Activated naive CD4-positive, alpha-beta T cell treated with anti-CD3 and anti-CD28 coated beads, Interleukin-2, amount 50 U/mL, for 72 hours (primary cell): ENCODE data around the gene E2F1. TPM values are rescaled to one million over a fixed set of nuclear protein-coding genes. Genes with fewer than 3 reads are reported as not detected.
"Not testable (repeated sequence)": the region's sequence is repeated elsewhere in the genome, so short reads cannot be mapped to it uniquely, and the experiment has no call there.

Experiments used
- ATAC-seq, 2 donors: fragments of 150-1000 bp; cut with Tn5 transposase; 2 replicates each; pipeline ENCODE4 v1.10.0; 2021; ENCODE audit warnings: mild to moderate bottlenecking in 2 of 2, moderate library complexity in 2 of 2
- DNase-seq, 2 donors: peaks; one replicate each; pipeline ENCODE4 v3.0.0; 2021 to 2022; ENCODE audit warnings: low spot score in 2 of 2
- H3K27ac Mint-ChIP-seq, 2 donors: one replicate each; pipeline ENCODE4 v1.8.0; 2022; ENCODE audit warnings: mild to moderate bottlenecking in 2 of 2, mixed read lengths in 2 of 2
- H3K36me3 Mint-ChIP-seq, 2 donors: one replicate each; pipeline ENCODE4 v1.8.0; 2022; ENCODE audit warnings: mixed read lengths in 2 of 2
- H3K9me3 Mint-ChIP-seq, 2 donors: one replicate each; pipeline ENCODE4 v1.8.0; 2022; ENCODE audit warnings: mixed read lengths in 2 of 2
- total RNA-seq, 2 donors: library from RNA; stranded (reverse); gene quantifications; one replicate each; pipeline ENCODE4 v1.2.3, GENCODE V29; 2022

E2F1 gene
- total RNA-seq, 2 donors from 2014 or later, result 62.4 to 76.4 TPM

- not testable (repeated sequence) for ATAC-seq, H3K36me3 Mint-ChIP-seq, H3K27ac Mint-ChIP-seq, DNase-seq, H3K9me3 Mint-ChIP-seq
Measured at GRCh38 chr20:33646959-33647602, 39.1 kb downstream of the E2F1 start.

GRCh38 chr20:33646191-33646590 lies 40.0 kb downstream of the E2F1 start:
- Mint-ChIP-seq H3K9me3 (no peaks in the 10 kb centered on the region), H3K27ac (peak overlapping the region in 1 of 2 donors; percentile 22), H3K36me3 (no peaks in the 10 kb centered on the region)
- ATAC-seq (no peak), DNase-seq (no peak)

DNA sequence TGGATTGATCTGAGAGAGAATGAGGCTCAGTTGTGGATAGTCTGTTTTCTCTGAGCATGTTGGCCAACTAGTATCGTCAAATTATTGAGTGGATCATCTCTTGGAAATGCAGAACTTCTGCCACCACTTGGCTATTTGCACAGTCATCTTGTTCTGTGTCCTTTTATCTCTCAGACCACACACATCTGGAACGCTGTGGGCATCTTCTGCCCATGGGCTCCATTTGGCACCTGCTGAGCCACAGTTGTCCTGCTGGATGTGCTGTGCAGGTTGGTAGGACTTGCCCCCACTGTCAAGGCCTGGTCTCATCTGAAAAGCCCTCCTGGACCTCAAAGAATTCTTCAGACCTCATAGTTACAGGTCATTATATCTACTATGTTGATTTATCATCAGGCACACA lies 40.8 kb downstream of the E2F1 start:
- no peaks in the 10 kb centered on the region for H3K36me3 Mint-ChIP-seq
- ATAC-seq, result no peak
- no peaks in the 10 kb centered on the region for H3K9me3 Mint-ChIP-seq
- DNase-seq, result no peak
- peak overlapping the region in 1 of 2 donors; percentile 74 for H3K27ac Mint-ChIP-seq

GRCh38 chr20:33645072-33645358 lies 41.2 kb downstream of the E2F1 start:
- Mint-ChIP-seq H3K36me3 (peaks cover 0 to 2% of the 10 kb centered on the region in 2 donors), H3K9me3 (no peaks in the 10 kb centered on the region), H3K27ac (peak overlapping the region in 1 of 2 donors; percentile 74)
- no peak for DNase-seq
- no peak for ATAC-seq

GRCh38 chr20:33644313-33645071 lies 41.7 kb downstream of the E2F1 start:
- H3K36me3 Mint-ChIP-seq, result peaks cover 0 to 5% of the 10 kb centered on the region in 2 donors
- H3K9me3 Mint-ChIP-seq, result no peaks in the 10 kb centered on the region
- DNase-seq (no peak), ATAC-seq (no peak)
- H3K27ac Mint-ChIP-seq, result no peak overlapping the region

DNA sequence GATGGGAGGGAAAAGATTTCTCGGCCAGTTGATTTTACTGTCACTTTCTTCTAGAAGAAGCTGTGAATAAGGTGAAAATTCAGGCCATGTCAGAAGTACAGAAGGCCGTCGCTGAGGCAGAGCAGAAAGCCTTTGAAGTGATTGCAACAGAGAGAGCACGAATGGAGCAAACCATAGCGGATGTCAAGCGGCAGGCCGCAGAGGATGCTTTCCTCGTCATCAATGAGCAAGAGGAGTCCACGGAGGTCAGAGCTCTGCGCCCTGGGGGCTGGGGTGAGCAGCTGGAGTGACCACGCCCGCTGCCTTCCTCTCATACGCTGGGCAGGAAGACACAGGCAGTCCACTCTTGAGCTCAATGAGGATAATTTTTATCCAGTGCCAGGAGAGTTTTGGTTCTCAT lies 45.9 kb downstream of the E2F1 start:
- H3K27ac Mint-ChIP-seq, result no peak overlapping the region

GRCh38 chr20:33636776-33637175 lies 49.4 kb downstream of the E2F1 start:
- H3K36me3 Mint-ChIP-seq, result peaks cover 0 to 5% of the 10 kb centered on the region in 2 donors
- no peak for DNase-seq
- no peaks in the 10 kb centered on the region for H3K9me3 Mint-ChIP-seq
- ATAC-seq, result no peak
- peak overlapping the region in 1 of 2 donors; percentile 31 for H3K27ac Mint-ChIP-seq

More for the DNA sequence above, 45.9 kb downstream of the E2F1 start:
- no peak for ATAC-seq
- Mint-ChIP-seq H3K36me3 (peaks cover 0 to 5% of the 10 kb centered on the region in 2 donors), H3K9me3 (no peaks in the 10 kb centered on the region)
- DNase-seq, result no peak

DNA sequence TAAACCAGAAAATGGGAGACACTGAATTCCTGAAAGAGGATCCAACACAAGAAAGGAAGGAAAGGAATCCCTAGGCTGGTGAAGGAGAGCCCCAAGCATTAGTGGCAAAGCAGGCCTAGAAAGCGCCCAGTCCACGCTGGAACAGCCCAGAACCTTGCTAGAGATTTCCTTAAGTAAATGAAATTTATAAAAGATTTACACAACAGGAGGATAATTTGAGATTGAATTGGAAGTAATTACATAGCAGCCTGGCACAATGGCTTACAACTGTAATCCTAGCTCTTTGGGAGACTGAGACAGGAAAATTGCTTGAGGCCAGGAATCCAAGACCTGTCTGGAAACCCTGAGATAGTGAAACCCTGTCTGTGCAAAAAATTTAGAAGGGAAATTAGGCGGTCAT lies 50.8 kb downstream of the E2F1 start:
- no peaks in the 10 kb centered on the region for H3K9me3 Mint-ChIP-seq
- H3K36me3 Mint-ChIP-seq, result peaks cover 0 to 5% of the 10 kb centered on the region in 2 donors
- H3K27ac Mint-ChIP-seq, result no peak overlapping the region
- ATAC-seq, result no peak
- no peak for DNase-seq

GRCh38 chr20:33631910-33632309 lies 54.3 kb downstream of the E2F1 start:
- not testable (repeated sequence) for H3K27ac Mint-ChIP-seq, ATAC-seq, DNase-seq, H3K36me3 Mint-ChIP-seq, H3K9me3 Mint-ChIP-seq

GRCh38 chr20:33630507-33630906 lies 55.7 kb downstream of the E2F1 start:
- Mint-ChIP-seq H3K9me3 (no peaks in the 10 kb centered on the region), H3K27ac (no peak overlapping the region), H3K36me3 (no peaks in the 10 kb centered on the region)
- ATAC-seq (no peak), DNase-seq (no peak)

DNA sequence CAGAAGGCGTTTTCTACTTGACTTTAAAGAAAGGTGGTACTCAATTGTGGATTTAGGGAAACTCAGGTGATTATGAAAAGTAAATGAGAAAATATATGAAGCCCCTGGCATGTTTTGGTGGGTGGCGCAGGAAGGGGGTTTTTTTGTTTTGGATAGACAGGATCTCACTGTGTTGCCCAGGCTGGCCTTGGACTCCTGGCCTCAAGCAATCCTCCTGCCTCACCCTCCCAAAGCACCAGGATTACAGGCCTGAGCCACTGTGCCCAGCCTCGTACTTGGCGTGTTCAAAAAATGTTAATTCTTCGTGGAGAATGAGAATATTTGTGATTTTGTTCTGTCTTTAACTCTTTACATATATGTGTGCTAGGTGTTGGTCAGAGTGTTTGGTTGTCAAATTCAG lies 56.2 kb downstream of the E2F1 start:
- no peaks in the 10 kb centered on the region for H3K9me3 Mint-ChIP-seq
- peaks cover 0 to 4% of the 10 kb centered on the region in 2 donors for H3K36me3 Mint-ChIP-seq
- ATAC-seq (no peak), DNase-seq (no peak)
- no peak overlapping the region for H3K27ac Mint-ChIP-seq

- Mint-ChIP-seq H3K9me3 (no peaks in the 10 kb centered on the region), H3K36me3 (peaks cover 0 to 8% of the 10 kb centered on the region in 2 donors), H3K27ac (no peak overlapping the region)
- DNase-seq, result no peak
- no peak for ATAC-seq
Measured at GRCh38 chr20:33629533-33629932, 56.7 kb downstream of the E2F1 start.

GRCh38 chr20:33627577-33628216 lies 58.5 kb downstream of the E2F1 start:
- no peaks in the 10 kb centered on the region for H3K9me3 Mint-ChIP-seq
- ATAC-seq (peak in 1 of 2 donors; percentile 24), DNase-seq (no peak)
- peaks cover 0 to 11% of the 10 kb centered on the region in 2 donors for H3K36me3 Mint-ChIP-seq
- no peak overlapping the region for H3K27ac Mint-ChIP-seq

DNA sequence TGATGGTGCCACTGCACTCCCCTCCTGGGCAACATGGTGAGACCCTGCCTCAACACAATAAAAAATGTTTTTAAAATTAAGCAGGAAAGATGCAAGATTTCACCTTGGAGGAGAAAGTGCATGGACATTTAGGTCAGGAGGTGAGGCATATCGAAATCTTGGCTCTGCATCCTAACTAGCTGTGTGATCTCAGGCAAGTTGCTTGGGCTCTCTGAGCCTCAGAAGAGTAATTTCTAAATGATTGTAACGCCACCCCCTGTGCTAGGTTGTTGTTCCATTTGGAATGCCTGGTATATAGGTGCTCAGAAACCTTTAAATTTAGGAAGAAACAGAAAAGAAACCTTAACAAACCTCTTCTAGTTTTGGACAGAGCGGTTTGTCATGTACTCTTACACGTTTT lies 60.0 kb downstream of the E2F1 start:
- ATAC-seq (no peak), DNase-seq (no peak)
- peaks cover 0 to 11% of the 10 kb centered on the region in 2 donors for H3K36me3 Mint-ChIP-seq
- no peaks in the 10 kb centered on the region for H3K9me3 Mint-ChIP-seq
- H3K27ac Mint-ChIP-seq, result peak overlapping the region in 1 of 2 donors; percentile 78
